Duodenal mucosa (tissue), 2 donors: Measurements from ENCODE around the gene PRKCA.
"Not testable (repeated sequence)": the region's sequence is repeated elsewhere in the genome, so short reads cannot be mapped to it uniquely, and the experiment has no call there.

ENCODE experiments used
- H3K27ac ChIP-seq: one replicate; pipeline ENCODE4 v1.7.0; 2013; ENCODE audit warnings: low read depth, low read length
- H3K27me3 ChIP-seq, 2 donors: one replicate each; pipeline ENCODE4 v1.7.0; 2013; ENCODE audit warnings: low read length in 2 of 2, control low read depth in 1 of 2; ENCODE audit not compliant: insufficient read depth in 2 of 2, control insufficient read depth in 1 of 2
- H3K36me3 ChIP-seq, 2 donors: one replicate each; pipeline ENCODE4 v1.7.0; 2013; ENCODE audit warnings: low read length in 2 of 2, control low read depth in 1 of 2; ENCODE audit not compliant: insufficient read depth in 2 of 2, control insufficient read depth in 1 of 2
- H3K4me1 ChIP-seq, 2 donors: one replicate each; pipeline ENCODE4 v1.7.0; 2013; ENCODE audit warnings: low read length in 2 of 2, control low read depth in 1 of 2; ENCODE audit not compliant: insufficient read depth in 2 of 2, control insufficient read depth in 1 of 2
- H3K4me3 ChIP-seq, 2 donors: one replicate each; pipeline ENCODE4 v1.7.0; 2013; ENCODE audit warnings: low read length in 2 of 2, low read depth in 1 of 2
- H3K9ac ChIP-seq, 2 donors: one replicate each; pipeline ENCODE4 v1.7.0; 2013; ENCODE audit warnings: low read length in 2 of 2, low read depth in 1 of 2
- H3K9me3 ChIP-seq, 2 donors: one replicate each; pipeline ENCODE4 v1.7.0; 2013; ENCODE audit warnings: low read length in 2 of 2, control low read depth in 1 of 2; ENCODE audit not compliant: control insufficient read depth in 1 of 2

PRKCA gene

GRCh38 chr17:66455060-66455459 is 152.6 kb downstream of the PRKCA start:
- H3K27ac ChIP-seq: no peak overlapping the region
- peaks cover 0 to 4% of the 10 kb centered on the region in 2 donors for H3K9me3 ChIP-seq
- H3K36me3 ChIP-seq: no peaks in the 10 kb centered on the region
- H3K9ac ChIP-seq: no peak overlapping the region
- H3K27me3 ChIP-seq: no peaks in the 10 kb centered on the region
- H3K4me1 ChIP-seq: peaks cover 9 to 15% of the 10 kb centered on the region in 2 donors
- no peak overlapping the region for H3K4me3 ChIP-seq

DNA sequence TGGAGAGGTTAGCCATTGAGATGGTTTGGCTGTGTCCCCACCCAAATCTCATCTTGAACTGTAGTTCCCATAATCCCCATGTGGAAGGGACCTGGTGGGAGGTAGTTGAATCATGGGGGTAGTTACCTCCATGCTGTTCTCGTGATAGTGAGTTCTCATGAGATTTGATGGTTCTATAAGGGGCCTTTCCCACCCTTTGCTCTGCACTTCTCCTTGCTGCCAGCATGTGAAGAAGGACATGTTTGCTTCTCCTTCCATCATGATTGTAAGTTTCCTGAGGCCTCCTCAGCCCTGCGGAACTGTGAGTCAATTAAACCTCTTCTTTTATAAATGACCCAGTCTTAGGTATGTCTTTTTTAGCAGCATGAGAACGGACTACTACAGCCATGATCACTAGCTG is 155.1 kb downstream of the PRKCA start:
- H3K36me3 ChIP-seq, H3K9ac ChIP-seq, H3K27ac ChIP-seq, H3K4me3 ChIP-seq, H3K27me3 ChIP-seq, H3K9me3 ChIP-seq: not testable (repeated sequence)
- peaks cover 8 to 13% of the 10 kb centered on the region in 2 donors for H3K4me1 ChIP-seq

DNA sequence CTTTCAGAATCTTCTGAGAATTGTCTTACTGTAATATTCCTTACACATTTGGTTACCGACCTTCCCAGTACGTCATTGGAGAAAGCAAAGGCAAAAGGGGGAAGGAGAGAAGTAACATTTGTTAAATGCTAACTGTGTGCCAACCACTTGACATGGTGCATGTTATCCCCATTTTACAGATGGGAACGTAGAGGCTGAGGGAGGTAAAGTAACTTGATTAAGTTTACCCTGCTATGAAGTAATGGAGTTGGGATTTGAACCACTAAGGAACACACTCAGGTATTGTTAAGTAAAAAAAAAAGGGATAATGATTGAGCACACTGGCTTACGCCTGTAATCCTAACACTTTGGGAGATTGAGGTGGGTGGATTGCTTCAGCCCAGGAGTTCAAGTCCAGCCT is 156.4 kb downstream of the PRKCA start:
- Histone ChIP-seq H3K36me3 (no peaks in the 10 kb centered on the region), H3K4me3 (no peak overlapping the region), H3K27me3 (no peaks in the 10 kb centered on the region), H3K9me3 (peaks cover 0 to 4% of the 10 kb centered on the region in 2 donors), H3K9ac (no peak overlapping the region), H3K27ac (no peak overlapping the region), H3K4me1 (peaks cover 15 to 19% of the 10 kb centered on the region in 2 donors)

GRCh38 chr17:66459811-66460270 is 157.4 kb downstream of the PRKCA start:
- Histone ChIP-seq H3K4me1 (peaks cover 15 to 21% of the 10 kb centered on the region in 2 donors), H3K27me3 (no peaks in the 10 kb centered on the region), H3K4me3 (no peak overlapping the region), H3K9ac (no peak overlapping the region), H3K27ac (no peak overlapping the region), H3K9me3 (peaks cover 0 to 4% of the 10 kb centered on the region in 2 donors), H3K36me3 (no peaks in the 10 kb centered on the region)

DNA sequence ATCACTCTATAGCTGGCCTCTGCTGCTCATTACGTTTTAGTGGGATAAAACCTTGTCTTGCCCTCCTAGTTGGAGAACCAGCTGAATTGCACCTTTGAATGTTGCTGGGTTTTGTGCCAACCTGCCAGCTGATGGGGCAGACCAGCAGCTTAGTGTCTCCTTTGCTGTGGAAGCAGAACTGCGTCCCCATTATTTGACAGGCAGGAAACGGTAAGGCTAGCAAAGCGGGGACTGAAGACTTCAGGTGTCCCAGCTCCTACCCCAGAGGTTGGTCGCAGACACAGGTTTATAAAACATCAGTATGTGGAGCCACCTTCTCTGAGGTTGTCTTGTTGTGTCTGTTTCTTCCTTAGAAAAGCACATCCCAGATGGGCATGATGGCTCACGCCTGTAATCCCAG is 158.1 kb downstream of the PRKCA start:
- Histone ChIP-seq H3K27me3 (no peaks in the 10 kb centered on the region), H3K4me1 (peaks cover 15 to 21% of the 10 kb centered on the region in 2 donors), H3K36me3 (no peaks in the 10 kb centered on the region), H3K4me3 (no peak overlapping the region), H3K9me3 (peaks cover 0 to 4% of the 10 kb centered on the region in 2 donors), H3K9ac (no peak overlapping the region), H3K27ac (no peak overlapping the region)

DNA sequence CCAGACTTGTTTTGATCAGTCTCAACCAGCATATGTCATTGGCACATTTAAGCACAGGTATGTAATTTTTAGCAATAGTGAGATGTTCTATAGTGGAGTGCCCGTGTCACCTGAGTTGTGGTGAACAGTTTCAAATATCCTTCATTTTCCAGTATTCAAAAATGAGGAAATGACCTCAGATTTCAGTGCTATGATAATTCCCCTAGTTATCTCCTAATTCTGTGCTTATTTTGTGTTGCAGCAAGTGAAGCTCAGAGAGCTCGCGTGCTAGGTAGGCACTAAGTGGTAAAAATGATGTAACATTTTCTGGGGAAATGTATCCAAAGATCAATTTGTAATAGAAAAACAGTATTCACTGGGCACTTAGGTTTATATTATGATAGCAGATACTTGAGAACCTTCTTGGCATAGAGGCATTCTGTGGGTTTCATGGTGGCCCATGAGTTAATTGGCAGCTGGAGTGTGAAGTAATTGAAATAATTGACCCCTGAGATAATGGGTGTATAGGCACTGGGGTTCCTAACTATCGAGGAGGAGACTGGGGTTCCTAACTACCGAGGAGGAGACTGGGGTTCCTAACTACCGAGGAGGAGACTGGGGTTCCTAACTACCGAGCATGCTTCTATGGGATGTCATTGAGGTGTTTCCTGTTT is 159.1 kb downstream of the PRKCA start:
- Histone ChIP-seq H3K9ac (no peak overlapping the region), H3K4me3 (no peak overlapping the region), H3K9me3 (peaks cover 0 to 4% of the 10 kb centered on the region in 2 donors), H3K36me3 (no peaks in the 10 kb centered on the region), H3K27me3 (no peaks in the 10 kb centered on the region), H3K4me1 (peaks cover 15 to 21% of the 10 kb centered on the region in 2 donors), H3K27ac (no peak overlapping the region)

- no peaks in the 10 kb centered on the region for H3K27me3 ChIP-seq
- peaks cover 15 to 24% of the 10 kb centered on the region in 2 donors for H3K4me1 ChIP-seq
- H3K27ac ChIP-seq: no peak overlapping the region
- H3K9ac ChIP-seq: no peak overlapping the region
- H3K4me3 ChIP-seq: no peak overlapping the region
- H3K9me3 ChIP-seq: peaks cover 0 to 4% of the 10 kb centered on the region in 2 donors
- no peaks in the 10 kb centered on the region for H3K36me3 ChIP-seq
Measured at GRCh38 chr17:66462010-66462409, 159.6 kb downstream of the PRKCA start.

GRCh38 chr17:66464921-66465320 is 162.5 kb downstream of the PRKCA start:
- Histone ChIP-seq H3K4me3 (no peak overlapping the region), H3K4me1 (peaks cover 32 to 42% of the 10 kb centered on the region in 2 donors), H3K27me3 (no peaks in the 10 kb centered on the region), H3K36me3 (no peaks in the 10 kb centered on the region), H3K9me3 (no peaks in the 10 kb centered on the region), H3K27ac (no peak overlapping the region), H3K9ac (no peak overlapping the region)

- Histone ChIP-seq H3K27me3 (no peaks in the 10 kb centered on the region), H3K36me3 (no peaks in the 10 kb centered on the region), H3K4me3 (no peak overlapping the region), H3K9ac (no peak overlapping the region), H3K4me1 (peaks cover 36 to 42% of the 10 kb centered on the region in 2 donors), H3K27ac (no peak overlapping the region), H3K9me3 (no peaks in the 10 kb centered on the region)
Measured at GRCh38 chr17:66465701-66466100, 163.3 kb downstream of the PRKCA start.

- H3K4me3 ChIP-seq: no peak overlapping the region
- no peak overlapping the region for H3K9ac ChIP-seq
- H3K9me3 ChIP-seq: no peaks in the 10 kb centered on the region
- no peaks in the 10 kb centered on the region for H3K36me3 ChIP-seq
- H3K27ac ChIP-seq: no peak overlapping the region
- H3K4me1 ChIP-seq: peaks cover 41 to 45% of the 10 kb centered on the region in 2 donors
- H3K27me3 ChIP-seq: no peaks in the 10 kb centered on the region
Measured at GRCh38 chr17:66466106-66466820, 163.8 kb downstream of the PRKCA start.
